Endothelial cell of umbilical vein (primary cell): ENCODE data around the gene SFT2D1. TPM values are rescaled to one million over a fixed set of nuclear protein-coding genes. Genes with fewer than 3 reads are reported as not detected.

Experiments
- BruUV-seq: library from RNA; stranded (reverse); fragments of 400-500 nt; replicated peaks from 2 replicates; lab custom pipeline; 2021; lab: Mats Ljungman, UMichigan
- CTCF ChIA-PET: fragments of 300-600, 350-600 bp; sonication (Branson Sonifier 250); formaldehyde crosslinking; loops from one replicate; lab custom pipeline; 2021; ENCODE audit warnings: antibody characterized with exemption, inconsistent platforms; lab: Charles Lee
- POLR2A ChIA-PET: fragments of 300-600, 350-600 bp; sonication (Branson Sonifier 250); formaldehyde crosslinking; loops from one replicate; lab custom pipeline; 2021; ENCODE audit warnings: antibody characterized with exemption, inconsistent platforms; lab: Charles Lee
- DNase-seq: peaks from one replicate; pipeline ENCODE4 v3.0.0-alpha.2; 2011; ENCODE audit warnings: low read depth, low spot score
- FAIRE-seq: peaks from 2 replicates; lab custom pipeline; 2011; peaks lifted over from hg19 to GRCh38; lab: Jason Lieb, UNC
- H2AFZ ChIP-seq: 2 replicates; pipeline ENCODE4 v1.6.0; 2012; ENCODE audit warnings: low read depth, low read length, control low read depth, inconsistent platforms
- H3K27ac ChIP-seq: 2 replicates; pipeline ENCODE4 v1.5.1; 2011; ENCODE audit warnings: low read depth, mild to moderate bottlenecking, control low read depth, low read length, moderate library complexity; ENCODE audit not compliant: insufficient read depth
- H3K27me3 ChIP-seq, 2 experiments: 2 replicates each; pipeline versions ENCODE4 v1.6.0 to v1.6.1; 2011; ENCODE audit warnings: low read length in 2 of 2, mixed read lengths in 1 of 2; ENCODE audit not compliant: control insufficient read depth in 2 of 2, insufficient read depth in 2 of 2
- H3K36me3 ChIP-seq, 2 experiments: 2 replicates in 1 of 2; 3 replicates in 1 of 2; pipeline ENCODE4 v1.5.1; 2011; ENCODE audit warnings: low read length in 2 of 2, mild to moderate bottlenecking in 1 of 2, moderate library complexity in 1 of 2; ENCODE audit not compliant: control insufficient read depth in 2 of 2, insufficient read depth in 2 of 2; ENCODE audit errors: extremely low read depth in 1 of 2
- H3K4me1 ChIP-seq: 3 replicates; pipeline ENCODE4 v1.5.1; 2011; ENCODE audit warnings: mild to moderate bottlenecking, low read length; ENCODE audit not compliant: control insufficient read depth, insufficient read depth; ENCODE audit errors: extremely low read depth
- H3K4me2 ChIP-seq: 2 replicates; pipeline ENCODE4 v1.6.1; 2011; ENCODE audit warnings: low read length, control low read depth, mixed read lengths; ENCODE audit not compliant: insufficient read depth
- H3K4me3 ChIP-seq, 3 experiments: fragments of 200-600 bp in 1 of 3; sonication (generic), shearing (Covaris generic) in 1 of 3; replicated peaks in 1 of 3; 2 replicates each; pipeline ENCODE4 v1.5.1; 2011 to 2016; ENCODE audit warnings: control low read depth in 3 of 3, low read length in 3 of 3, mild to moderate bottlenecking in 2 of 3, inconsistent platforms in 1 of 3, low read depth in 1 of 3, moderate library complexity in 1 of 3; ENCODE audit not compliant: insufficient read depth in 1 of 3
- H3K79me2 ChIP-seq: 2 replicates; pipeline ENCODE4 v1.6.0; 2012; ENCODE audit warnings: low read length, inconsistent platforms; ENCODE audit not compliant: control insufficient read depth, insufficient read depth
- H3K9ac ChIP-seq: replicated peaks from 2 replicates; pipeline ENCODE3; 2011; ENCODE audit warnings: low read length, control low read depth; ENCODE audit not compliant: insufficient read depth; ENCODE audit errors: extremely low read depth
- H3K9me1 ChIP-seq: replicated peaks from 3 replicates; pipeline ENCODE4 v1.6.0; 2011; ENCODE audit warnings: mild to moderate bottlenecking, low read length; ENCODE audit not compliant: control insufficient read depth, insufficient read depth; ENCODE audit errors: extremely low read depth
- H3K9me3 ChIP-seq: replicated peaks from 2 replicates; pipeline ENCODE4 v1.5.1; 2012; ENCODE audit warnings: low read length, inconsistent platforms; ENCODE audit not compliant: control insufficient read depth, insufficient read depth
- H4K20me1 ChIP-seq: replicated peaks from 2 replicates; pipeline ENCODE3; 2011; ENCODE audit warnings: mild to moderate bottlenecking, low read length; ENCODE audit not compliant: control insufficient read depth, insufficient read depth; ENCODE audit errors: extremely low read depth
- CTCF ChIP-seq, 2 donors: IDR thresholded peaks; 1 replicate in 1 of 2; 2 replicates in 1 of 2; pipeline ENCODE4 v1.5.1; 2011; ENCODE audit warnings: low read length in 2 of 2, mild to moderate bottlenecking in 2 of 2, moderate library complexity in 2 of 2, control low read depth in 1 of 2, inconsistent platforms in 1 of 2, low read depth in 1 of 2; ENCODE audit not compliant: insufficient read depth in 1 of 2; ENCODE audit errors: extremely low read depth in 1 of 2
- EZH2 ChIP-seq: IDR thresholded peaks from 2 replicates; pipeline ENCODE4 v1.6.1; 2012; ENCODE audit warnings: borderline replicate concordance, low read depth, mild to moderate bottlenecking, moderate library complexity, low read length, inconsistent platforms; ENCODE audit not compliant: severe bottlenecking
- FOS ChIP-seq: IDR thresholded peaks from 2 replicates; pipeline ENCODE4 v1.6.1; 2011; ENCODE audit warnings: mild to moderate bottlenecking, low read length, moderate library complexity, borderline replicate concordance; ENCODE audit not compliant: insufficient read depth
- JUN ChIP-seq: IDR thresholded peaks from 2 replicates; pipeline ENCODE4 v1.6.1; 2011; ENCODE audit warnings: borderline replicate concordance, low read depth; ENCODE audit not compliant: insufficient read length, insufficient read depth
- MAX ChIP-seq: IDR thresholded peaks from 2 replicates; pipeline ENCODE4 v1.6.1; 2011; ENCODE audit not compliant: insufficient read depth, insufficient read length
- MYC ChIP-seq: IDR thresholded peaks from one replicate; pipeline ENCODE4 v1.6.1; 2011; ENCODE audit warnings: mild to moderate bottlenecking, low read depth, low read length
- POLR2A ChIP-seq: IDR thresholded peaks from 2 replicates; pipeline ENCODE4 v1.6.1; 2012; ENCODE audit warnings: low read depth, mild to moderate bottlenecking, control low read depth, low read length
- POLR2AphosphoS5 ChIP-seq: IDR thresholded peaks from 2 replicates; pipeline ENCODE4 v1.6.1; 2012; ENCODE audit warnings: low read depth, mild to moderate bottlenecking, control low read depth, low read length, moderate library complexity; ENCODE audit not compliant: insufficient read depth
- dilution Hi-C: fragments of 300-500 bp; cut with MboI; formaldehyde crosslinking; loops from one replicate; pipeline ENCODE4 v1.15.0; 2019; ENCODE audit warnings: low sequenced_read_pairs; ENCODE audit not compliant: extremely low pct_ligation_motif_present
- intact Hi-C: fragments of 100-400 bp; cut with micrococcal nuclease; formaldehyde crosslinking; loops from one replicate; pipeline ENCODE4 v1.10.0; 2022
- polyA plus RNA-seq, 4 experiments: library from polyadenylated mRNA; depleted of rRNA in 3 of 4; stranded (reverse) in 3 of 4; unstranded in 1 of 4; fragments of >200 nt; gene quantifications; 2 replicates each; pipeline versions ENCODE4 v1.2.1 to v1.2.3, GENCODE V29; 2011 to 2012; ENCODE audit warnings: missing spikeins in 1 of 4
- total RNA-seq: library from RNA; stranded (reverse); gene quantifications from 2 replicates; pipeline ENCODE4 v1.2.3, GENCODE V29; 2021

The SFT2D1 gene
- total and polyA plus RNA-seq, 2 donors (not counting 3 experiments of a cell fraction or from before 2014, with no cell fraction given): 22.9 to 30.6 TPM

- no peaks in the 10 kb centered on the region for H3K36me3 ChIP-seq
- H3K9ac ChIP-seq: no peak overlapping the region
- H3K4me1 ChIP-seq: no peaks in the 10 kb centered on the region
- H3K4me2 ChIP-seq: no peak overlapping the region
- H3K9me3 ChIP-seq: no peaks in the 10 kb centered on the region
- no peaks in the 10 kb centered on the region for H3K79me2 ChIP-seq
- H3K9me1 ChIP-seq: no peaks in the 10 kb centered on the region
- no peak overlapping the region for H3K4me3 ChIP-seq
- POLR2A ChIA-PET: no interaction called here
- H3K27ac ChIP-seq: no peak overlapping the region
- peaks cover 3 to 4% of the 10 kb centered on the region in 2 experiments for H3K27me3 ChIP-seq
- CTCF ChIA-PET: interaction anchor here (2.0 to 3.3 kb wide), 3 partner anchors 12 to 113 kb away, joined by 8 to 17 read pairs (median 13); no protein-coding TSS in a partner anchor
- H4K20me1 ChIP-seq: no peaks in the 10 kb centered on the region
- DNase-seq (no peak), FAIRE-seq (no peak)
- intact Hi-C loops (no loop called here), dilution Hi-C loops (no loop called here)
- TF ChIP-seq CTCF (IDR thresholded peaks at IDR 0.05; ENCODE audit: extremely low read depth in 1 of 2, insufficient read depth in 1 of 2, low read depth in 1 of 2, low read length in 2 of 2): no peak
- TF ChIP-seq EZH2: no peak
- no peak for TF ChIP-seq JUN
- no peak for TF ChIP-seq POLR2A
- no peak for TF ChIP-seq MAX
- no peak for TF ChIP-seq MYC
- TF ChIP-seq FOS: no peak
- TF ChIP-seq POLR2AphosphoS5: no peak
- no peak overlapping the region for H2AFZ ChIP-seq
- no TSS peak for BruUV-seq
Observed at GRCh38 chr6:166388290-166389004, 46.1 kb upstream of the SFT2D1 start.
